Activated CD8-positive, alpha-beta memory T cell treated with anti-CD3 and anti-CD28 coated beads, Interleukin-2, amount 50 U/mL, for 24 hours (primary cell): ENCODE results near the gene CPN2.

Experiments
- DNase-seq: peaks from one replicate; pipeline ENCODE4 v3.0.0-alpha.2; 2020; ENCODE audit errors: extremely low read depth

The CPN2 gene

GRCh38 chr3:194294895-194295214 lies 56.3 kb downstream of the CPN2 start:
- DNase-seq, result no peak

DNA sequence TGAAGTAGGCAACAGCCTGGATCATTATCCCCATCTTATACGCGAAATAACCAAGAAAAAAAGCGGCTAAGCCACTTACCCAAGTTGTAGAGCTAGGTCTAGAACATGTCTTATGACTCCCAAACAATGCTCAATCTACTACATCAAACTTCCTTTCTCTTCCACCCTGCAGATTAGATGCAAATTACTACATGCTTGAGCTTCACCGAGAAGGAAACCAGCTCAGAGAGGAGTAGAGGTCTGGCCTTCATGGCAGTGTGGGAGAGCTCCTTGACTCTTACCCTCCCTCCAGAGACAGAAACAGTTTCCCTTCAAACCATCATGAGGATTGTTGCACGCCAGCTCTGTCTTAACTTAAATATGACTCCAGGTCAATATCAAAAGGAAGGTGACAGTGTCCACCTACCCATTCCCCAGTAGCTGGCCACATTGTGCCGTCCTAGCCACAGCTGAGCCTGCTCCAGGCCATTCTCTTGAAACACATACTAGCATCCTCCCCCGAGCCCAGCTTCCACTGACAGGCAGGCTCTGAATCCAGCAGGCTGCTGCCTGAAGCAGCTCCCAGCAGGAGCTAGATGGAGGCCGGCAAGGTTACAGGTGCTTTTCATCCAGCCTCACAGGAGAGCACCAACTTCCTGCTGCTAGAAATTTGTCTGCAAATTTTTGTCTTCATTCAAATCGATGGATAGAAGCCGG lies 56.8 kb downstream of the CPN2 start:
- no peak for DNase-seq

DNA sequence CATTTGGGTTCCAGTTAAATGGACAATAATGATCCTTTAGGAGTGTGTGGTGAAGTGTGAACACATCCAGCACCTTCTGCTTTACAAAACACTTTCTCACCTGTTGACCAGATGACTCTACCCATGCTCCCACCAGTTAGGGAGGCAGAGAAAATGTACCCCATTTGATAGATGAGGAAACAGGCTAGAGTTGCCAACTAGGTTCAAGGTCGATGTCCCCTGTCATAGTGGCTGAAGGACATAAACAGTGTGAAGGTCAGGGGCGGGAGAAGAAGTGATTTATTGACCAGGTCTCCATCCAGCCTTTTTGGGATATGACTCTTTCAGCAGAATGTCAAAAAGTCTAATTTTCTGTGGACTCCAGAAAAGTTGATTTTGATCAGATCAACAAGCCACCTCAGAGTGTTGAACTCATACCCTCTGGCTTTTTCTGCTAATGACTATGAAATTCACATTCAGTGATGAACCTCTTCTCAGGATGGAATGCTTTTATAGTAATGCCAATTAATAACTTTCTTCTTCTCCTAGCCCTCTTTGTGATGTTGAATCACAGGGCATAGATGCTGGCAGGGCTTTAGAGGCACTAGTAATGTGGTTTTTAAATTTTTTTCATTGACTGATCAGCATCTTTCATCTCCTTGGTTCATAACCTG lies 57.5 kb downstream of the CPN2 start:
- DNase-seq, result no peak

DNA sequence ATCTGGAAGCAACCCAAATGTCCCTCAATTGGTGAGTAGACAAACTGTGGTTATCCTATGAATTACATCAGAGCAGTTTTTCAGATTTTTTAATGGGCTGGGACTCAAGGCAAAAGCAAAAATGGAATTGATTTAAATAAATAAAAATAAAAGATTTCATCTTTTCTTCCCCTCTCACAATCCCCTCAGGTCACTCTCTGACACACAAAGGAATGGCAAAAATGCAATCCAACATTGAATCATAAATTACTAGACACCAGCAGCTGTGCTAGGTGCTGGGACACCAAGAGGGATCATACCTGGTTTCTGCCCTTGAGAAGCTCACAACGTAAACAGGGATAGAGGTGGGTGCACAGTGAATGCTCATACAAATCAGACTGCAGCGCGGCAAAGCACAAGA lies 58.8 kb downstream of the CPN2 start:
- no peak for DNase-seq
